ENCODE measurements around the gene RECQL.

The RECQL gene

GRCh38 chr12:21539797-21540196 lies 38.4 kb upstream of the RECQL start:
- Histone ChIP-seq H3K27me3 (ENCODE audit: insufficient read depth, insufficient read length) (no peaks in the 10 kb centered on the region), H3K9me3 (ENCODE audit: insufficient read depth, low read length) (no peaks in the 10 kb centered on the region), H3K9ac (ENCODE audit: insufficient read length, low read depth) (no peak overlapping the region), H3K4me3 (ENCODE audit: insufficient read length, low read depth) (no peak overlapping the region), H3K36me3 (ENCODE audit: insufficient read depth, insufficient read length, low read length) (no peaks in the 10 kb centered on the region), H3K4me1 (ENCODE audit: insufficient read depth, insufficient read length) (no peaks in the 10 kb centered on the region)
- DNase-seq (ENCODE audit: low read depth, low spot score) = no peak
- no peak for TF ChIP-seq SUZ12 (IDR thresholded peaks at IDR 0.05; ENCODE audit: extremely low read depth, insufficient read depth, insufficient read length)
- TF ChIP-seq ZNF274 (IDR thresholded peaks at IDR 0.05; ENCODE audit: low read depth, low read length) = no peak
- TF ChIP-seq YY1 (IDR thresholded peaks at IDR 0.05; ENCODE audit: insufficient read depth, insufficient read length) = no peak

- no peak for DNase-seq (ENCODE audit: low read depth, low spot score)
- TF ChIP-seq SUZ12 (IDR thresholded peaks at IDR 0.05; ENCODE audit: extremely low read depth, insufficient read depth, insufficient read length) = no peak
- no peak for TF ChIP-seq YY1 (IDR thresholded peaks at IDR 0.05; ENCODE audit: insufficient read depth, insufficient read length)
- TF ChIP-seq ZNF274 (IDR thresholded peaks at IDR 0.05; ENCODE audit: low read depth, low read length) = no peak
- no peaks in the 10 kb centered on the region for H3K27me3 ChIP-seq (ENCODE audit: insufficient read depth, insufficient read length)
These were observed 36.7 kb upstream of the RECQL start for GRCh38 chr12:21538061-21538653.

GRCh38 chr12:21529456-21529855 lies 28.0 kb upstream of the RECQL start:
- no peaks in the 10 kb centered on the region for H3K36me3 ChIP-seq (ENCODE audit: insufficient read depth, insufficient read length, low read length)
- peaks cover 42% of the 10 kb centered on the region for H3K27me3 ChIP-seq (ENCODE audit: insufficient read depth, insufficient read length)
- TF ChIP-seq YY1 (IDR thresholded peaks at IDR 0.05; ENCODE audit: insufficient read depth, insufficient read length) (no peak), ZNF274 (IDR thresholded peaks at IDR 0.05; ENCODE audit: low read depth, low read length) (no peak), SUZ12 (IDR thresholded peaks at IDR 0.05; ENCODE audit: extremely low read depth, insufficient read depth, insufficient read length) (no peak)
- H3K4me3 ChIP-seq (ENCODE audit: insufficient read length, low read depth) = no peak overlapping the region
- no peaks in the 10 kb centered on the region for H3K9me3 ChIP-seq (ENCODE audit: insufficient read depth, low read length)
- H3K9ac ChIP-seq (ENCODE audit: insufficient read length, low read depth) = no peak overlapping the region
- DNase-seq (ENCODE audit: low read depth, low spot score) = no peak
- no peaks in the 10 kb centered on the region for H3K4me1 ChIP-seq (ENCODE audit: insufficient read depth, insufficient read length)

More at GRCh38 chr12:21538061-21538653, 36.7 kb upstream of the RECQL start:
- Histone ChIP-seq H3K36me3 (ENCODE audit: insufficient read depth, insufficient read length, low read length) (no peaks in the 10 kb centered on the region), H3K9me3 (ENCODE audit: insufficient read depth, low read length) (no peaks in the 10 kb centered on the region), H3K4me3 (ENCODE audit: insufficient read length, low read depth) (no peak overlapping the region), H3K9ac (ENCODE audit: insufficient read length, low read depth) (no peak overlapping the region), H3K4me1 (ENCODE audit: insufficient read depth, insufficient read length) (no peaks in the 10 kb centered on the region)

- peaks cover 42% of the 10 kb centered on the region for H3K27me3 ChIP-seq (ENCODE audit: insufficient read depth, insufficient read length)
These were observed 27.5 kb upstream of the RECQL start for GRCh38 chr12:21528953-21529352.

GRCh38 chr12:21527451-21528180 lies 26.2 kb upstream of the RECQL start:
- Histone ChIP-seq H3K9ac (ENCODE audit: insufficient read length, low read depth) (peak overlapping the region; percentile 85), H3K4me1 (ENCODE audit: insufficient read depth, insufficient read length) (no peaks in the 10 kb centered on the region), H3K36me3 (ENCODE audit: insufficient read depth, insufficient read length, low read length) (no peaks in the 10 kb centered on the region), H3K9me3 (ENCODE audit: insufficient read depth, low read length) (no peaks in the 10 kb centered on the region), H3K27me3 (ENCODE audit: insufficient read depth, insufficient read length) (peaks cover 42% of the 10 kb centered on the region), H3K4me3 (ENCODE audit: insufficient read length, low read depth) (peak overlapping the region; percentile 71)
- TF ChIP-seq YY1 (IDR thresholded peaks at IDR 0.05; ENCODE audit: insufficient read depth, insufficient read length) (no peak), SUZ12 (IDR thresholded peaks at IDR 0.05; ENCODE audit: extremely low read depth, insufficient read depth, insufficient read length) (peak; percentile 59)
- peak; percentile 85 for DNase-seq (ENCODE audit: low read depth, low spot score)

More at GRCh38 chr12:21528953-21529352, 27.5 kb upstream of the RECQL start:
- H3K9me3 ChIP-seq (ENCODE audit: insufficient read depth, low read length) = no peaks in the 10 kb centered on the region
- DNase-seq (ENCODE audit: low read depth, low spot score) = no peak
- H3K36me3 ChIP-seq (ENCODE audit: insufficient read depth, insufficient read length, low read length) = no peaks in the 10 kb centered on the region
- no peaks in the 10 kb centered on the region for H3K4me1 ChIP-seq (ENCODE audit: insufficient read depth, insufficient read length)
- H3K9ac ChIP-seq (ENCODE audit: insufficient read length, low read depth) = no peak overlapping the region
- H3K4me3 ChIP-seq (ENCODE audit: insufficient read length, low read depth) = no peak overlapping the region
- TF ChIP-seq SUZ12 (IDR thresholded peaks at IDR 0.05; ENCODE audit: extremely low read depth, insufficient read depth, insufficient read length) = no peak
- no peak for TF ChIP-seq ZNF274 (IDR thresholded peaks at IDR 0.05; ENCODE audit: low read depth, low read length)
- TF ChIP-seq YY1 (IDR thresholded peaks at IDR 0.05; ENCODE audit: insufficient read depth, insufficient read length) = no peak

GRCh38 chr12:21526721-21527345 lies 25.4 kb upstream of the RECQL start:
- peak overlapping the region; percentile 85 for H3K9ac ChIP-seq (ENCODE audit: insufficient read length, low read depth)
- no peaks in the 10 kb centered on the region for H3K9me3 ChIP-seq (ENCODE audit: insufficient read depth, low read length)
- peak overlapping the region; percentile 71 for H3K4me3 ChIP-seq (ENCODE audit: insufficient read length, low read depth)
- H3K36me3 ChIP-seq (ENCODE audit: insufficient read depth, insufficient read length, low read length) = no peaks in the 10 kb centered on the region
- TF ChIP-seq YY1 (IDR thresholded peaks at IDR 0.05; ENCODE audit: insufficient read depth, insufficient read length) (no peak), SUZ12 (IDR thresholded peaks at IDR 0.05; ENCODE audit: extremely low read depth, insufficient read depth, insufficient read length) (no peak), ZNF274 (IDR thresholded peaks at IDR 0.05; ENCODE audit: low read depth, low read length) (no peak)
- DNase-seq (ENCODE audit: low read depth, low spot score) = no peak
- H3K4me1 ChIP-seq (ENCODE audit: insufficient read depth, insufficient read length) = no peaks in the 10 kb centered on the region
- peaks cover 42% of the 10 kb centered on the region for H3K27me3 ChIP-seq (ENCODE audit: insufficient read depth, insufficient read length)

- no peaks in the 10 kb centered on the region for H3K36me3 ChIP-seq (ENCODE audit: insufficient read depth, insufficient read length, low read length)
- H3K4me3 ChIP-seq (ENCODE audit: insufficient read length, low read depth) = peak within 1 kb of the TSS; percentile 71
- no peaks in the 10 kb centered on the region for H3K4me1 ChIP-seq (ENCODE audit: insufficient read depth, insufficient read length)
- no peak within 1 kb of the TSS for H3K9ac ChIP-seq (ENCODE audit: insufficient read length, low read depth)
- H3K27me3 ChIP-seq (ENCODE audit: insufficient read depth, insufficient read length) = peaks cover 42% of the 10 kb centered on the region
- H3K9me3 ChIP-seq (ENCODE audit: insufficient read depth, low read length) = no peaks in the 10 kb centered on the region
- TF ChIP-seq ZNF274 (IDR thresholded peaks at IDR 0.05; ENCODE audit: low read depth, low read length) (no peak), YY1 (IDR thresholded peaks at IDR 0.05; ENCODE audit: insufficient read depth, insufficient read length) (no peak), SUZ12 (IDR thresholded peaks at IDR 0.05; ENCODE audit: extremely low read depth, insufficient read depth, insufficient read length) (no peak)
- DNase-seq (ENCODE audit: low read depth, low spot score) = no peak
These were observed 24.6 kb upstream of the RECQL start, which contains the start of gene SPX for GRCh38 chr12:21526053-21526452. Gene SPX, plus strand, starts transcription at chr12:21526296. Its CDS starts 177 bp downstream, at chr12:21526473.

Measured in NT2/D1 (cell line).